Body of pancreas (tissue), 4 donors: Measurements from ENCODE around the gene SLC43A1. TPM values are rescaled to one million over a fixed set of nuclear protein-coding genes. Genes with fewer than 3 reads are reported as not detected.

Experiments
- ATAC-seq: fragments of 150-250 bp; one replicate; pipeline ENCODE4 v1.9.1; 2016
- DNase-seq, 4 donors: peaks; one replicate each; pipeline ENCODE4 v3.0.0-alpha.2; 2019
- H3K27ac ChIP-seq, 4 donors: fragments of 200-600 bp; sonication (generic); 1 replicate in 3 of 4; 2 replicates in 1 of 4; pipeline versions ENCODE4 v1.5.1 to v1.6.1; 2016 to 2019; ENCODE audit warnings: mild to moderate bottlenecking in 1 of 4, mixed read lengths in 1 of 4, moderate library complexity in 1 of 4
- H3K27me3 ChIP-seq, 2 donors: fragments of 200-600 bp; sonication (generic); one replicate each; pipeline ENCODE4 v1.6.0; 2016; ENCODE audit warnings: mild to moderate bottlenecking in 1 of 2
- H3K36me3 ChIP-seq, 2 donors: fragments of 200-600 bp; sonication (generic); replicated peaks in 1 of 2; 2 replicates each; pipeline ENCODE4 v1.5.1; 2016; ENCODE audit warnings: low read depth in 2 of 2; ENCODE audit not compliant: insufficient read depth in 1 of 2
- H3K4me1 ChIP-seq: fragments of 200-600 bp; sonication (generic); one replicate; pipeline ENCODE4 v1.6.0; 2016
- H3K4me3 ChIP-seq, 2 donors: fragments of 200-600 bp; sonication (generic); 1 replicate in 1 of 2; 2 replicates in 1 of 2; pipeline ENCODE4 v1.5.1; 2016 to 2019
- H3K9me3 ChIP-seq, 3 donors: fragments of 200-600 bp; sonication (generic); 1 replicate in 2 of 3; 2 replicates in 1 of 3; pipeline ENCODE4 v1.5.1; 2016
- POLR2A ChIP-seq, 3 donors: fragments of 450-650 bp; IDR thresholded peaks; one replicate each; pipeline ENCODE4 v1.6.1; 2016; ENCODE audit warnings: antibody characterized with exemption in 3 of 3, mild to moderate bottlenecking in 2 of 3
- WGBS, 2 donors: methylation state at CpG; one replicate each; pipeline ENCODE4 v1.1.5; 2017; 5-methylcytosine and 5-hydroxymethylcytosine counted together
- intact Hi-C: fragments of 100-400 bp; cut with DNase I; formaldehyde crosslinking; loops from one replicate; pipeline ENCODE4 v1.15.1; 2023
- total RNA-seq, 2 donors: library from RNA; depleted of rRNA; stranded (reverse); fragments of >200 nt; gene quantifications; one replicate each; pipeline ENCODE4 v1.1.0, GENCODE V29; 2016
- TF ChIP-seq, protein P1 (sequence below), 7 experiments: fragments of 450-650 bp in 4 of 7; fragments of 200-600 bp in 3 of 7; sonication (generic) in 3 of 7; IDR thresholded peaks; one replicate each; pipeline ENCODE4 v1.5.1; 2016 to 2019; ENCODE audit warnings: antibody characterized with exemption in 7 of 7

The SLC43A1 gene
- total RNA-seq, 2 donors from 2014 or later, result 87.7 to 128 TPM

DNA sequence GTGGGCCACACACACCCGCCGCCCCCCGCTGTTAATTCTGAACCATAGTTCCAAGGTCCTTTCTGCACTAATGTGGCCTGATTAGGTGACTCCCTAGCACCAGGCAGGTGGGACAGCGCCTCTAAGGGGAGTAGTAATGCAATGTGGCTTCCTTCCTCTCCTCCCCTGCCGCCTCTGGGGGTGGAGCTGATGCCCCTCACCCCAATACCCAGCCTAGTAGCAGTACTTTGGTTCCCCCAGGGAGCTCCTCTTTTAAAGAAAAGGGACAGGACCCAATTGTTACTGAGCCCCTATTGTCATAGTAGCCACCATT lies 40.7 kb downstream of the SLC43A1 start:
- peaks cover 35% of the 10 kb centered on the region for H3K4me1 ChIP-seq
- H3K9me3 ChIP-seq, result no peaks in the 10 kb centered on the region
- intact Hi-C loops, result no loop called here
- H3K36me3 ChIP-seq, result no peaks in the 10 kb centered on the region
- ATAC-seq (no peak), DNase-seq (no peak)
- 51 to 83% methylated on average over 4 to 5 of the region's 5 CpGs for WGBS, 2 donors
- no peak overlapping the region for H3K27ac ChIP-seq
- no peaks in the 10 kb centered on the region for H3K27me3 ChIP-seq
- TF ChIP-seq, protein P1, sequence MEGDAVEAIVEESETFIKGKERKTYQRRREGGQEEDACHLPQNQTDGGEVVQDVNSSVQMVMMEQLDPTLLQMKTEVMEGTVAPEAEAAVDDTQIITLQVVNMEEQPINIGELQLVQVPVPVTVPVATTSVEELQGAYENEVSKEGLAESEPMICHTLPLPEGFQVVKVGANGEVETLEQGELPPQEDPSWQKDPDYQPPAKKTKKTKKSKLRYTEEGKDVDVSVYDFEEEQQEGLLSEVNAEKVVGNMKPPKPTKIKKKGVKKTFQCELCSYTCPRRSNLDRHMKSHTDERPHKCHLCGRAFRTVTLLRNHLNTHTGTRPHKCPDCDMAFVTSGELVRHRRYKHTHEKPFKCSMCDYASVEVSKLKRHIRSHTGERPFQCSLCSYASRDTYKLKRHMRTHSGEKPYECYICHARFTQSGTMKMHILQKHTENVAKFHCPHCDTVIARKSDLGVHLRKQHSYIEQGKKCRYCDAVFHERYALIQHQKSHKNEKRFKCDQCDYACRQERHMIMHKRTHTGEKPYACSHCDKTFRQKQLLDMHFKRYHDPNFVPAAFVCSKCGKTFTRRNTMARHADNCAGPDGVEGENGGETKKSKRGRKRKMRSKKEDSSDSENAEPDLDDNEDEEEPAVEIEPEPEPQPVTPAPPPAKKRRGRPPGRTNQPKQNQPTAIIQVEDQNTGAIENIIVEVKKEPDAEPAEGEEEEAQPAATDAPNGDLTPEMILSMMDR (IDR thresholded peaks at IDR 0.05), result no peak
- TF ChIP-seq POLR2A (IDR thresholded peaks at IDR 0.05), result no peak
- no peak overlapping the region for H3K4me3 ChIP-seq

DNA sequence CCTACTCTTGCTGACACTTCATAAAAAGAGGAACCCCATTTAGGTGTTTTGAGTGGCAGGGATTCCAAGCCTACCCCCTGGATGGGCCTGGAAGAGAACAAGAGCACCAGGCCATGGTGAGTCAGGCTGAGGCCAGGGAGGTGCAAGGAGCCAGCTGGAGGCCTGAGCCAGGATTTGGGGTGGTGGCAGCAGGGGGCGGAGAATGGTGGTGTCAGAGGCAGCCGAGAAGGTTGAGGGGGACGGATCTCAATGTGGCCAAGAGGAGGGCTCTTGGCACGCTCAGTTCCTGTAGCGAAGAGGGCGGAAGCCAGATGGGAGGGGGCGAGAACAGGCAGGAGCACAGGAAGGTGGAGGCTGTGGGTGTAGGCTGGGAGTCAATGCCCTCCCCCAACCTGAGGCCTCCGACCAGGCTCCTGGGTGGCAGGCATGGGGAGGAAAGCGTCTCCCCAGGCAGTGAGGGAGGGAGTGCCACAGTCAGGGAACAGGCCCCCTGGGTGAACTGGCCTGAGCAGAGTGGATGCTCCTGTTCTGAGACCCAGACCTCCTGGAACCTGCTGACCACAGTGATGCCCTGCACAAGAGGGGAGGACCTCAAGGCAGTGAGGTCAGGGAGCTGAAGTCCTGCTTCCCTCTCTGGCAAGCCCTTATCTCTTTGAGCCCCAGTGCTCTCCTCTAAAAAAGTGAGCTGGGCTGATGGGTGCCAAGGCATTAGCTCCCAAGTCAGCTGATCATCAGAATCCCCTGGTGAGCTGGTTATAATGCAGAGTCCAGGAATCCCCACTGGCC lies 41.3 kb downstream of the SLC43A1 start:
- H3K4me3 ChIP-seq, result no peak overlapping the region
- no peaks in the 10 kb centered on the region for H3K36me3 ChIP-seq
- WGBS, 2 donors, result 67 to 71% methylated on average over 9 of the region's 9 CpGs
- intact Hi-C loops, result no loop called here
- DNase-seq (peak in 1 of 4 donors; percentile 15), ATAC-seq (no peak)
- H3K9me3 ChIP-seq, result no peaks in the 10 kb centered on the region
- H3K27ac ChIP-seq, result no peak overlapping the region
- H3K27me3 ChIP-seq, result no peaks in the 10 kb centered on the region
- peaks cover 35% of the 10 kb centered on the region for H3K4me1 ChIP-seq
- TF ChIP-seq, protein P1 (IDR thresholded peaks at IDR 0.05), result no peak
- no peak for TF ChIP-seq POLR2A (IDR thresholded peaks at IDR 0.05)

DNA sequence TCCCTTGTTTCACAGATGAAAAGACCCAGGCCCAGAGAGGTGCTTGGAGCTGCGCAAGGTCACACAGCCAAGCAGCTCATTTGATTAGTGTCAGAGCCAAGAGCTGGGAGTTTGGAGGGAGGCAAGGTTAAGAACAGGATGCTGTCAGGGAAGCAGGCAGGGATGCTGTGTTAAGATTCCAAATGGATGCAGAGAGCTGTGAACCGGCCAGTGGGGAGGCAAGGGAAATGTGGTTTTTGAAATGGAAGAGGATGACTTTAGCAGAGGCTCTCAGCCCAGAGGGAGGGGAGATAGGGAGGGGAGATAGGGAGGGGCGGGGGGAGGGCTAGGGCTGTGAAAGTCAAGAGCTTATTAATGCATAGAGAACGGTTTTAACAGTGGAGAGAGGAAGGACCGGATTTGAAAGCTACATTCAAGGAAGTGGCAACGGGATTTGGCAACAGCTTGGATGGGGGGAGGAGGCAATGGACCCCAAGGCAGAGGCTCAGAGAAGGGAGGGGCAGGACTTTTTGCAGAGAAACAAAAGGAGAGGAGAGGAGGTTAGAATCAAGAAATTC lies 42.1 kb downstream of the SLC43A1 start:
- Histone ChIP-seq H3K4me3 (no peak overlapping the region), H3K9me3 (no peaks in the 10 kb centered on the region), H3K4me1 (peaks cover 33% of the 10 kb centered on the region), H3K27ac (no peak overlapping the region), H3K27me3 (no peaks in the 10 kb centered on the region), H3K36me3 (no peaks in the 10 kb centered on the region)
- 52 to 70% methylated on average over 6 of the region's 6 CpGs for whole genome bisulfite sequencing, 2 donors
- DNase-seq (peak in 1 of 4 donors; percentile 6), ATAC-seq (no peak)
- TF ChIP-seq POLR2A (IDR thresholded peaks at IDR 0.05), result no peak
- TF ChIP-seq, protein P1 (IDR thresholded peaks at IDR 0.05), result no peak
- intact Hi-C loops, result no loop called here

DNA sequence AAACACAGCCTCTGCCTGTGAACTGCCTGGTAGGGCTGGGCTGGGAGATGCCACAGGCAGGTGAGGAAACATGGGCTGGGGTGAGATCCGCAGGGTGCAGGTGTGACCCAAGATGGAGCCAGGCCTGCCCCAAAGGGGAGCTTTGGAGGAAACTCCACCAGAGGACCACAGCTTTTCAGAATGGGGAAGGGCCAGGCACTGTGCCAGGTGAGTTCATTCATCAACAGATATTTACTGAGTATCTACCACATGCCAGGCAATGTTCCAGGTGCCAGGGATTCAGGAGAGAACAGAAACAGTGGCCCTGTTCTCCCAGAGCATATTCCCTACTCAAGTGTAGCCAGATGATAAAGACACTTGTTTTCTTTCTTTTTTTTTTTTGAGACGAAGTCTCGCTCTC lies 44.0 kb downstream of the SLC43A1 start:
- intact Hi-C loops, result no loop called here
- Histone ChIP-seq H3K27ac (no peak overlapping the region), H3K9me3 (no peaks in the 10 kb centered on the region), H3K27me3 (no peaks in the 10 kb centered on the region), H3K4me3 (no peak overlapping the region), H3K4me1 (peaks cover 14% of the 10 kb centered on the region), H3K36me3 (no peaks in the 10 kb centered on the region)
- DNase-seq, result peak; percentile 64 to 85 (median 75)
- 55 to 66% methylated on average over 3 of the region's 3 CpGs for WGBS, 2 donors
- ATAC-seq, result no peak
- TF ChIP-seq, protein P1 (IDR thresholded peaks at IDR 0.05), result no peak
- TF ChIP-seq POLR2A (IDR thresholded peaks at IDR 0.05), result no peak

DNA sequence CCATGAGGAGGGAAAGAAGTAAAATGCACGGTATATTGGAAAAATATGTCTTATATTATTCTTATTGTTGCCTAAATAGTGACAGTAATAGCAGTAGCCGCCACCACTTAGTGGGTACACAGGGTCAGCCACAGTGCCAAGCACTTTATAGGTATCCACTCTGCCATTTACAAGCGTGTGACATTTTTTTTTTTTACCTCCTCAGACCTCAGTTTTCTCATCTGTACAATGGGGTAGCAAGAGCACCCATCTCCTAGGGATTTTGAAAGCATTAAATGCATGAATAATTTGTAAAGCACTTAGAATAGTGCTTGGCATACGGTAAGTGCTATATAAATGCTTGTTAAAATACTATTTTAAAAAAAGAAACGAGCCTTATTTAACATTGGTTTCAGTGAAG lies 46.2 kb downstream of the SLC43A1 start:
- no peak for DNase-seq
- Histone ChIP-seq H3K4me3 (no peak overlapping the region), H3K27ac (no peak overlapping the region), H3K9me3 (no peaks in the 10 kb centered on the region), H3K4me1 (no peaks in the 10 kb centered on the region), H3K27me3 (no peaks in the 10 kb centered on the region), H3K36me3 (no peaks in the 10 kb centered on the region)
- intact Hi-C loops, result loop anchor here (10.0 kb wide), 1 partner anchor 176 kb away; the partner anchor contains the start of gene YPEL4
- 88 to 90% methylated on average over 5 of the region's 5 CpGs for WGBS, 2 donors
- TF ChIP-seq, protein P1 (IDR thresholded peaks at IDR 0.05), result no peak
- no peak for TF ChIP-seq POLR2A (IDR thresholded peaks at IDR 0.05)
- no peak for ATAC-seq
